HG03039 (cell line): ENCODE results near the gene TMEM183A.

ENCODE experiments used
- ATAC-seq: cut with Tn5 transposase; IDR thresholded peaks from one replicate; pipeline ENCODE4 v1.9.1; 2021; ENCODE audit warnings: mild to moderate bottlenecking, moderate library complexity; ENCODE audit not compliant: unreplicated experiment

The TMEM183A gene

DNA sequence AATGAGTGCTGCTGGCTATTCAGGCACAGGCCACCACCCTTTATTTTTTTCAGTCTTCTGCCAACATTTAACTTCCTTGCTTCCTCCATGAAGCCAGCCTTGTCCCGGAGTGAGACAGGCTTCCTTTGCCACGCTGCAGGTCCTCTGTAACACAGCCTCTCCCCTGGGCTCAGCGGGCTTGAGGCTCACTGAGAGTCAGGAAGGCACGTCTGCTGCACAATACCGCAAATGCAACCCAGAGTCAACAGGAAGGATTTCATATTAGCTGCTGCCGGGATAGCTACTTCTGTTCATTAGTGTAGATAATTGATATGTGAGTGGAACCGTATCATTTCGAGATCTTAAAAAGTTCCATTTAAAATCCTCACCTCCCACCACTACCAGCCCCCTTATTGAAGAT lies 56.1 kb downstream of the TMEM183A start:
- no peak for ATAC-seq

- no peak for ATAC-seq
Measured at GRCh38 chr1:203065191-203065590, 58.0 kb downstream of the TMEM183A start.

DNA sequence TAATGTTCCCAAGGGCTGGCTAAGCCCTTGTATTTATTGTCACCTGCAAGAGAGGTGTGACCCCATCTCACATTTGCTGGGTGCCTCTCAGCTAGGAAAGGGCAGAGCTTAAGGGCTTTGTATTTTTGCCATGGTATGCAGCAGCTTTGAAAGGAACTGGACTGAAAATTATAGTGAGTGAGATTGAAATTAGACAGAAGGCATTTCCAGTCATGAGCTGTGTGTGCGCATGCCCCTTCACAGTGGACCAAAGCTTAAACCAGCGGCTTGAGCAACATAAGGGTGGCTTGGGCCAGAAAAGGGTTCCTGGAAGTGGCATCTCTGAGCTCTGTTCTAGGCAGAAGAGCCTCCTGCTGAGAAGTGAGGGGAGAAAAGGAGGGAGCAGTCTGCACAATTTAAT lies 58.8 kb downstream of the TMEM183A start:
- ATAC-seq: no peak

DNA sequence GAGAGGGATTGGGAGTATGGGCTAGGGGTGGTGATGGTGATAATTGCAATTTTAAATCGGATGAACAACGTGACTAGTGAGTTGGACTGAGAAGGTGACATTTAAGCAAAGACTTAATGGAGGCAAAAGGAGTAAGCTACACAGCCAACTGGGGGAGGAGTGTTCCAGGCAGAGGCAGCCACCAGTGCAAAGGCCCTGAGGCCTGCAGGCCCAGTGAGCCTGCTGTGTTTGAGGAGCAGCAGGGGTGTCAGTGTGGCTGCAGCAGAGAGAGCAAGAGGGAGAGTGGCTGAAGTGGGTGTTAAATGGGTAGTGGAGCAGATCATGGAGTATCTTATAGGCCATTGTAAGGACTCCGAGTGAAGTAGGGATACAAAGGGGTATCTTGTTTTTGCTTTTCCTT lies 59.8 kb downstream of the TMEM183A start:
- no peak for ATAC-seq

DNA sequence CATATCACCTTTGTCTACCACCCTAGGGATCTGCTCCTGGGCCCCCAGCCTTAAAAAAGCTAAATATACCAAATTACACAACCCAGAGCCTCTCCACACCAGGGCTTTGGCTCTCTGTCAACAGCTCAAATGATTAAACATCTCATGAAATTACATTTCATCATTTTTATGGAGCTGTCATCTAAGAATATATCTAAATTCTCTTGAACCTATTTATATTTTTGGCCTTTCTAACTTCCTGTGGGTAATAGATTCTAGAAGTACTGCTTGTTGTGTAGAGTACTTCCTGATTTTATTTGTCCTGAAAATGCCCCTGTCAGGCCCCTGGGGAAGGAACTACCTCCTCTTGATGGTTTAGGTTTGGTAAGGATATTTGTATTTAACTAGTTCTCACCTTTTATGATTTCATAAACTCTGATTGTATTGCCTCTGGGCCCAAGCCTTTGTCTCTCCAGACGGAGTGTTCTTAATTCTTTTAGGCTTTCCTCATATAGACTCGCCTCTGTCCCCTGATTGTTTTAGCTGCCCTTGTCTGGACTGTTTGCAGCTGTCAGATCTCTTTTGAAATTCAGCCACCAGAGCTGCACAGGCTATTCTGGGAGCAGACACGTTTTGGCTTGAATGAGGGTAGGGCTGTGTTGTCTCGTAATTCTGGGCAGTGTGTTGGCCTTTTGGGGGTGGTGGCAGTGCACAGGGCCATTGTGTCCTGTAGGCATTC lies 62.0 kb downstream of the TMEM183A start:
- ATAC-seq: no peak

DNA sequence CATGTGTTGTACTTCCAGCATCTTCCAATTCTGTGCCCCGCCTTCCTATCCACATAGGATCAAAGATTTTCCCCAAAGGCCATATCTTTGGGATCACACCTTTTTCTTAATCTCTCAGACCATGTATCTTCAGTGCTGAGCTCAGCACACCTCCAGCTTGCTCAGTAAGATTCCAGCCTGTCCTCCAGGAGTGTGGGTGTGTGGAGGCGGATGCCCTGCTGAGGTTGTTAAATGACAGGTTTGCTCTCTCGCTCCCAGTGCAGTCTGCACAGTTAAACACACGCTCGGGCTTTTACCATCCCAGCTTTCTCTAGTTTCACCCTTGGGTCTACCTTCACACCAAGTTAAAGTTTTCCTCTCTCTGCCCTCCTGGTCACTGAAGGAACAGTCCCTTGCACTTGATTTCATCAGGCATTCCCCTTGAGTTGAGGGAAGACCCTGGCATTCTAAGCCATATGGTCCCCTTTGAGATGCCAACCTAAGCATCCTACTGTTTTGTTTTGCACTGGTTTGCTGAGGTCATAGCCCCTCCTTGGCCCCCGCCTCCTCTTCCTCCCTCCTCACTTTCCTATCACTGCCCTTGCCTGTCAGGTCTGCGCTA lies 64.9 kb downstream of the TMEM183A start:
- ATAC-seq: no peak

GRCh38 chr1:203072911-203073310 lies 65.7 kb downstream of the TMEM183A start:
- ATAC-seq: no peak

DNA sequence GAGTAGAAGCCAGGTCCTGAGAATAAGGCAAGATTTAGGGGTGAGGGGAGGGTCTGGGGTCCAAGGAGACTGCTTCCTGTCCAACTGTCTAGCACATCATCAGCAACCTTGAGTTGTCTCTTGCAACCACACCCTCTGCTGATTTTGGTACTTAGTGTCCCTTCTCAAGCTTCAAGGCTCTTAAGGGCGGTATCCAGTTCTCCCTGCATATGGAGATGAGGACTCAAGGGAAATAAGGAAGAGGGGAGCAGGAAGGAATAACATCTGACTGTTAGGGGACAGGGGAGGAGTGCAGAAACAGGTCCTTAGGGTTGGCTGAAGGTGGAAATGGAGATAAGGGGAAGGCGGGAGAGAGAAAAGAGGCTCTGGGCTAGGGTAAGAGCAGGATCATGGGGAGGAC lies 66.3 kb downstream of the TMEM183A start:
- no peak for ATAC-seq
